GM21381 (cell line): ENCODE measurements around the gene FAHD2A.
"Not testable (repeated sequence)": the region's sequence is repeated elsewhere in the genome, so short reads cannot be mapped to it uniquely, and the experiment has no call there.

Experiments used
- ATAC-seq: cut with Tn5 transposase; IDR thresholded peaks from one replicate; pipeline ENCODE4 v1.9.1; 2021; ENCODE audit warnings: mild to moderate bottlenecking, moderate library complexity; ENCODE audit not compliant: unreplicated experiment

FAHD2A gene

DNA sequence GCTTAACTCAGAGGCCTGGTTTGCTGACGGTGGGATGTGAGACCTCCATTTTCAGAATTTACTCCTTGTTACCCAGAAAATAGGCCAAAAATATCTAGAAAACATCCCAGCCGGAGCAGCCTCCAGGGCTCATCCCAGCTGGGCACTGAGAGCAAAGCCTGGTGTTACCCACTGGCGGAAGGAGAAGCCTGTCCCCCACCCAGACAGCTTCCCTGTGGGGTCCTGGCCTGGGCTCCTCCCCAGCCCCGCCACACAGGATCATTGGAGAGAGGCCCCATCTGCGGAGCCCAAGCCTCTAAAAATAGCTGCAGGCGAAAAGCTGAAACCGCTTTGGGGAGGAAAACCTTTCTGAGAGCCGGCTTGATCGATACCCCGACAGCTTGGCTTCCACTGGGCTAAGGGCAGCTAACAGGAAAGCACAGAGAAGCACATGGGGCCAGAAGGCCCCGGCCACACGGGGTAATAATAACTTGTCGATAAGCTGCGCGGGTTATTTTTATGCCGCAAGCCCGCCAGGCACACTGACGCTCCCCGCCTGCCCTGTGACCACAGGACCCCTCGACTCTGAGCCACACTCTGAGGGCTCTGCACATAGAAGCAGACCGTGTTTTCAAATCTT is 26.9 kb upstream of the FAHD2A start:
- no peak for ATAC-seq

DNA sequence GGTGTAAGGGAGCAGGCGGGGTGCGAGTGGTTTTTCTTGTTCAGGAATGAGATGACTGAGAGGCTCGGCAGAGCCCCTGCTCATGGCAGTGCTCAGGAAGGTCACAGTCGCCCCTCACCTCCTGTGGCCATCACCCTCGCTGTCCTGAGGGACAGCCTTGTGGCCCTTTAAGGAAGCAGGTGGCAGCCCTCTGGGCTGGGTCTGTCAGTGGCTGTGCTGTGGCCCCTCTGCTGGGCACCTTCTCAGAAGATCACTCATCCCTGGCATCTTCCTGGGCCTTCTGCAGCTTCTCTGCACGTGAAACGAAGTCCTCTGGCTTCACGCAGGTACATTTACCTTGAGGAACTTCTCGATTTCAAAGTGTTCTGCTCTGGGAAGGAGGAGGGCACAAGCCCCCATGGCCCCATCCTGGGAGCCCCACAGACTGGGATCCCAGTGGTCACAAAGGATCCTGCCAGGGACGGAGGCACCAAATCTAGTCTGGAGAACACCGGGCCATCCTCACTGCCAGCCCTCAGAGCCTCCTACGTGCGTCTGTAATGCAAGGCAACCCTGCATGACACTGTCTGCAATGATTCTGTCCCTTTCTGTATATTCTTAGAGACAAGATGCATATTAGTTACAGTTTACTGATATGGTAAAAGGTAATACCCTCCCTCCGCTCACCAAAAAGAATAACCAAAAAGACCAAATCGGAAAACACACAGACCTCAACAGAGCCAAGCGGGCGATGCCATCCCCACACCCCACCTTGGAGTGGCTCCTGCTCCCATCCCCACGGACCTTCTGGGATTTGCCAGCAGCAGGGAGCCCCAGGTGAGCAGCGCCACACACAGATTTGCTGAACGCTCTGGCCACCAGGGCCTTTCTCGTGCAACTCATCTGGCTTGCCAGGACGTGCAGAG is 25.9 kb upstream of the FAHD2A start:
- no peak for ATAC-seq

DNA sequence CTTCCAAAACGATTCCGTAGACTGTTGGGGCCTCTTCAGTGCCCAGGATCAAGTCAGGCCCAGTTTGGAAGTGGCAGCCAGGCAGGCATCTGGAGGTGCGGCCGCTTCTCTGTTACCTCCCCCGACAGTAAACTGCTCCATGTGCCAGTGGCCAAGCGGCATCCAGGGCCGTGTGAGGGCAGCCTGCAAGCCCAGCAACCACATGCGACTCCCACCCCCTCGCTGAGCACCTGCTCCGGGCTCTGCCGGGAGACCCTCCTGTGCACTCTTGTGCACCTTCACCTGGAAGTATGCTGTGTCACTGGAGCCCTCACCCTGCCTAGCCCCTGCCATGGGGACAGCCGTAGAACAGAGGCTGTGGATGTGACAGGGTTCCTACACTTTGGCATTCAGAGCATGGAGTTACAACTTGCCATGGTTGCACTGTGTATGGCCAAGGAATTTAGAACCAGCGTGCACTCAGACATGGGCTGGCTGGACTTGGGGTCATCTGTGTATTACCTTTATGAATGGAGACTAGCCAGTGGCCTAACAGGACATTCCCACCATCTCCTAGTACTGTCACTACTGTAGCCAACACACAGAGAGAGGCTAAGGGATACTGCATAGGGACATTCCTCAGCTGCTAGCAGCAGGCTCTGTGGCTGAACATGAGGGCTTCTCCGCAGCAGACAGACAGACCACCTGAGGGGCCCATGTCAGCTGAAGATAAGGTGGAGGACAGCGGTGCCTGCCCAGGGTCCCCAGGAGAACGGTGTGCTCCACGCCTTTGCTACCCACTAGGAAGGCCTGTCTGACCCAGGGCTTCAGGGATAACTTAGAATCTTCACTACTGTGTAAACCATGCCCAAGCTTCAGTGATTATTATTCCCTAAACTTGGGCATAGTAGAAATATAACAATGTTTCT is 25.0 kb upstream of the FAHD2A start:
- no peak for ATAC-seq

DNA sequence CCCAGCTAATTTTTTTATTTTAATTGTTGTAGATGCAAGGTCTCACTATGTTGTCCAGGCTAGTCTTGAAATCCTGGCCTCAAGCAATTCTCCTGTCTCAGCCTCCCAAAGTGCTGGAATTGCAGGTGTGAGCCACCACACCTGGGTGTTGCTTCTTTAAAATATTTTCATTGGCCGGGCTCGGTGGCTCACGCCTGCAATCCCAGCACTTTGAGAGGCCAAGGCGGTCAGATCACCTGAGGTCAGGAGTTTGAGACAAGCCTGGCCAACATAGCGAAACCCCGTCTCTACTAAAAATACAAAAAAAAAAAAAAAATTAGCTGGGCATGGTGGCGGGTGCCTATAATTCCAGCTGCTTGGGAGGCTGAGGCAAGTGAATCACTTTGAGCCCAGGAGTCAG is 24.2 kb upstream of the FAHD2A start:
- ATAC-seq, result not testable (repeated sequence)

DNA sequence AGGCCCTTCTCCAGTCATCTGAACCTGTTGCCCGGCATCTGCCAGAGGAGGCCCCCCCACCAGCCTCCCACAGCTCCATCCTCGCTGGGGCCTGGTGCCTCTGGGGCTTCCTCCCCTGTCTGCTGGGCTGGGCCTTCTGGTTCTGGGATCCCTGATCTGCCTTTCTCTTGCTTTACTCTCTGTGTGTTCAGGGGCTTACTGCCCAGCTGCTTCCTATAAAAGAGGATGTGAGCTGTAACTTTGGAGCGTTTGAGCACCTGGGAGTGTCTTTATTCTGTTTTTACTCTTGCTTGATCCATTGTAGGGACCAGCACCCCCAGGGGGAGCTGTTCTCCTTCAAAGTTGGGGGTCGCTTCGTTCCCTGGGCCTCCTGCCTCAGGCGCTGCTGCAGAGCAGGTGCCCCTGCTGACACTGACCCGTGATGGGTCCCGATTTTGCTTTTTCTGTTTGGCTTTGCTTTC is 23.1 kb upstream of the FAHD2A start:
- ATAC-seq, result no peak

DNA sequence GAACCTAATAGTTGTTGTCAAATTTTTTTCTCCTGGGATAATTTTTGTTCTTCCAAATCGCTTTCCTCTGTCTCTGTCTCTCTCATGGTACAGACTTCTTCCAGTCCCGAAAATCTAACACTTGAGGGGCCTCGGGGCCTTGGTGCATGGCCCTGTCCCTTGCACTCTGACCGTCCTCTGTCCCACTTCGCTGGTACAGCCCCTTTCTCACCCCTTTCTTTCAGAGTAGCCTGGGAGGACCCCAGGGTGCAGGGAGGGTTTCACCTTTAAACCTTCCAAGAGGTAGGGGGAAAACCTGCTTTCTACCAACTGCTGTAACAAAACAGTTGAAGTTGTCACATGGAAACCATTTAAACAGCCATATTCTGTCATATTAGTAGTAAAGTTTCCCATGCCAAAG is 22.2 kb upstream of the FAHD2A start:
- no peak for ATAC-seq

DNA sequence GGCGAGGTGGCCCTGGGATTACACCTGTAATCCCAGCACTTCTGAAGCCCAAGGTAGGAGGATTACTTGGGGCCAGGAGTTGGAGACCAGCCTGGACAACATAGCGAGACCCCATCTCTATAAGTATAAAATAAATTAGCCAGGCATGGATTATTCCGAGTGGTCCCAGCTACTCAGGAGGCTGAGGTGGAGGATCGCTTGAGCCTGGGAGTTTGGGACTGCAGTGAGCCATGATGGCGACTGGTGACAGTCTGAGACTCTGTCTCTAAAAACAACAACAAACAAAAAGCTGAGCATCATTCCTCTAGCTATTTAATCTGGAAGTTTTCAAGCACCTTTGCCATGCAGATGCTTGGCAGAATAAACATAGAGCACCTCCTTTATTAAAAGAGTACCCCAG is 21.8 kb upstream of the FAHD2A start:
- no peak for ATAC-seq

DNA sequence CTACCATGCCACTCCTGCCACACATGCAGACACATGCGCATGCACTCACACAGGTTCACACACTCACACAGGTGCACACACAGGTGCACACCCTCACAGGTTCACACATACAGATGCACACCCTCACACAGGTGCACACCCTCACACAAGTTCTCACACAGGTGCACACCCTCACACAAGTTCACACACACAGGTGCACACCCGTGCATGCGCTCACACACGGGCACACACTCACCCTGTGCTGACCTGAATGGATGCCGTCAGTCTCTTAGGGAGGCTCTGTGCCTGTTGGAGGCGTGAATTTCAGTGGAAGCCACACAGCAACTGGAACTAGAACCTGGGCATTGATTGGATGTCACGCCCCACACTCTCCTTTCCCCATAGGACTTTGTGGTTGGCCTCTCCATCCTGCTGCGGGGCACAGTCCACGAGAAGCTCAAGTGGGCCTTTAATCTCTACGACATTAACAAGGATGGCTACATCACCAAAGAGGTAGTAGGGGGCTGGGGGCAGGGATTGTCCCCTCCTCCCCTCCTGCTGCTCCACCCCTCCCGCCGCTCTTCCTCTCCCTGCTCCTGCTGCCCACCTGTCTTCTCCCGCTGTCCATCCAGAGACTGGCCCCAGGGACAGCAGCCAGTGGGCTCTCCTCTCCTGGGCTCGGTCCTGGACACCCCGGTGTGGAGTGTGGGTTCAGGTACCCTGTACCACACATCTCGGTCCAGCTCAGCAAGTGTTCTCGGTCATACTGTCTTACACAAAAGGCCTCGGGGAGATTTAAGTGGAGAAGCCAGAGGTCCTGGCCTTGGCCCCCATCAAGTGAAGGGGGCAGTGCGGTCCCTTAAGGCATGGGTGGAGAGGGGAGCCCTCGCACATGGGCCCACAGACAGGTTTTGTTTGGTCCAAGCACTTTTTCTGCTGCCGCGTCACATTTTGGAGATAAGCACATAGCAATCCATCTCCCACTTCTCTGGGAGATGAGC is 21.0 kb upstream of the FAHD2A start:
- ATAC-seq, result no peak

DNA sequence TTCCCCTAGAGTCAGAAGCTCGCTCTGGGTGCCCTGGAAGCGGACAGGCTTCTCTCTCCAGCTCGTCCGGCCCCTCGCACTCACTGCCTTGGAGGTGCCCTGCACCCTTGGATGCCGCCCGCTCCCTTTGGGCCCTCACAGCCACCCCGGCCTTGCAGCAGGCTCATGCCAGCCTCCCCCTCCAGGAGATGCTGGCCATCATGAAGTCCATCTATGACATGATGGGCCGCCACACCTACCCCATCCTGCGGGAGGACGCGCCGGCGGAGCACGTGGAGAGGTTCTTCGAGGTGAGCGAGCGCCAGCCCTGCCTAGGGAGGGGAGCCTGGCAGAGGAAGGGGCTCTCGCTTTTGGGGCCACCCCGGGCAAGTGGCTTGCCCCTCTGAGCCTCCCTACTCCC is 20.3 kb upstream of the FAHD2A start:
- no peak for ATAC-seq

DNA sequence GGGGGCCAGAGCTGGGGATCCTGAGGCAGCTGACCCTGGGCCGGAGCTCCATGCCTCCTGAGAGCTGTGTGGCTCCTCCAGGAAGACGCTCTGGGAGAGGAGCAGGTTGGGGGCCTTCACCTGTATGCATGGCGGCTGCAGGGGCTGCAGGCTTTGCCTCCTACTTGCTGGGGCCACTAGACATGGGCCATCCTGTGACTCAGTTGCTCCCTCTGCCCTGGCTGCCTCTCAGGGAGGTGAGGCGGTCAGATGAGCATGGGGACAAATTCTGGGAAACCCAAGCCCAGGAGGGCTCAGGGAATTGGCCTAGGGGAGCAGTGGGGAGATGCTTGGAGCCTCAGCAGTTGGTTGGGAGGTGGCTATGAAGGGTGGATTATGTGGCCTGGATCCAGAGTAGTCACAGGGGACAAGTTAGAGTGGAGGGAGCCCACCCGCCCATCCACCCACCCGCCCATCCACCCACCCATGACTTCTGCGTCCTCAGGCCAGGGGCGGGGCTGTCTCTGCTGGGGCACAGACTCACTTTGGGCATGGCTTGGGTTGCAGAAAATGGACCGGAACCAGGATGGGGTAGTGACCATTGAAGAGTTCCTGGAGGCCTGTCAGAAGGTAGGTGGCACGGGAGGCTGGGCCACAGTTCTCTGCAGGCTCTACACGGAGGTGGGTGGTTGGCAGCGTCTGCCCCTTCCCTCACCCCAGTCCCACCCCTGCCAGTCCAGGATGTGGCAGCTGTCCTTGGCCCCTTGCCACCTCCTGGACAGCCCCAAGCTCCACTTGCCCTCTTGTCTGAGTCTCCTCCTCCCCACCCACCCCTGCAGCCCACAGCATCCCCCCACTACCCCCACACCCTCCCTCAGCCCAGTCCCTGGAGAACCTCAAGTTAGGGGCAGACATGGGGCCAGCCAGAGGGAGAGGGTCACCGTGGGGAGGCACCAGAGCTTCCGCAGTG is 19.5 kb upstream of the FAHD2A start:
- no peak for ATAC-seq

DNA sequence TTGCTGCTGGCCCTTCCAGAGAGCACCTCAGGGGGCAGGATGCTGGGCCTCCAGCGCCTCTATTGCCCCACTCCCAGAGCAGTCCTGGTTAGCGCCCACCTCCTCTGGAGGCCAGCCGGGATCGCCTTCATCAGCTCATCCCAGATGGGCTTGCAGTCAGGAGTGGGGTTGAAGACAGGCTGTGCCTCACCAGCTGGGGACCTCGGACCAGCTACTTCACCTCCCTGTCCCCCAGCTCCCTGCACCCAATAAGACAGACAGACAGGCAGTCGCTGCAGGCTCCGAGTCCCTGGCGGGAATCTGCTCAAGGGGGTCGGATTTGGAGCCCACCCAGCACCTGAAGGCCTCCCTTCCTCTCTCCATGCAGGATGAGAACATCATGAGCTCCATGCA is 18.9 kb upstream of the FAHD2A start:
- no peak for ATAC-seq

DNA sequence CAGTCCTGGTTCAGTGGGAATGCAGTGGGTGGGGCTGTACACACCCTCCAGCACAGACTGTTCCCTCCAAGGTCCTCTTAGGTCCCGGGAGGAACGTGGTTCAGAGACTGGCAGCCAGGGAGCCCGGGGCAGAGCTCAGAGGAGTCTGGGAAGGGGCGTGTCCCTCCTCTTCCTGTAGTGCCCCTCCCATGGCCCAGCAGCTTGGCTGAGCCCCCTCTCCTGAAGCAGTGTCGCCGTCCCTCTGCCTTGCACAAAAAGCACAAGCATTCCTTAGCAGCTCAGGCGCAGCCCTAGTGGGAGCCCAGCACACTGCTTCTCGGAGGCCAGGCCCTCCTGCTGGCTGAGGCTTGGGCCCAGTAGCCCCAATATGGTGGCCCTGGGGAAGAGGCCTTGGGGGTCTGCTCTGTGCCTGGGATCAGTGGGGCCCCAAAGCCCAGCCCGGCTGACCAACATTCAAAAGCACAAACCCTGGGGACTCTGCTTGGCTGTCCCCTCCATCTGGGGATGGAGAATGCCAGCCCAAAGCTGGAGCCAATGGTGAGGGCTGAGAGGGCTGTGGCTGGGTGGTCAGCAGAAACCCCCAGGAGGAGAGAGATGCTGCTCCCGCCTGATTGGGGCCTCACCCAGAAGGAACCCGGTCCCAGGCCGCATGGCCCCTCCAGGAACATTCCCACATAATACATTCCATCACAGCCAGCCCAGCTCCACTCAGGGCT is 17.5 kb upstream of the FAHD2A start:
- ATAC-seq, result no peak

DNA sequence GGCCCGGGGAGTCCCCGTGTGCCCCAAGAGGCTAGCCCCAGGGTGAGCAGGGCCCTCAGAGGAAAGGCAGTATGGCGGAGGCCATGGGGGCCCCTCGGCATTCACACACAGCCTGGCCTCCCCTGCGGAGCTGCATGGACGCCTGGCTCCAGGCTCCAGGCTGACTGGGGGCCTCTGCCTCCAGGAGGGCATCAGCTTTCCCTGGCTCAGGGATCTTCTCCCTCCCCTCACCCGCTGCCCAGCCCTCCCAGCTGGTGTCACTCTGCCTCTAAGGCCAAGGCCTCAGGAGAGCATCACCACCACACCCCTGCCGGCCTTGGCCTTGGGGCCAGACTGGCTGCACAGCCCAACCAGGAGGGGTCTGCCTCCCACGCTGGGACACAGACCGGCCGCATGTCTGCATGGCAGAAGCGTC is 16.9 kb upstream of the FAHD2A start:
- ATAC-seq, result no peak

DNA sequence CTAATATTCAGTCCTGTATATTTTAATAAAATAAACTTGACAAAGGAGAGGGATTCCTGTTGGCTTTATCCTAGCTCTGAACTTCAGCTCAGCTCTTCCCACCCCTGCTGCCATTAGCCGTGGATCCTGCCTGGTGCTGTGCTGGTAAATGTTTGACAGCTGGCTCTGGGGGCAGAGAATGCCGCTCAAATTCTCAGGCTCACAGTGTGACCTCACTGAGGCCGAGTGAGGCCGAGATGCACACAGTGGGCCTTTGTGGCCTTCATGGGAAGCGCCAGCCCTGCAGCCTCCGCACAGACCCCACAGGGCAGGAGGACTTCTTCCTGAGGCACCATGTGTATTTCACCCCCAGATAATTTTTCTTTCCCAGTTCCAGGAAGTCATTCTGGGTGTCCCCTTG is 16.5 kb upstream of the FAHD2A start:
- no peak for ATAC-seq

DNA sequence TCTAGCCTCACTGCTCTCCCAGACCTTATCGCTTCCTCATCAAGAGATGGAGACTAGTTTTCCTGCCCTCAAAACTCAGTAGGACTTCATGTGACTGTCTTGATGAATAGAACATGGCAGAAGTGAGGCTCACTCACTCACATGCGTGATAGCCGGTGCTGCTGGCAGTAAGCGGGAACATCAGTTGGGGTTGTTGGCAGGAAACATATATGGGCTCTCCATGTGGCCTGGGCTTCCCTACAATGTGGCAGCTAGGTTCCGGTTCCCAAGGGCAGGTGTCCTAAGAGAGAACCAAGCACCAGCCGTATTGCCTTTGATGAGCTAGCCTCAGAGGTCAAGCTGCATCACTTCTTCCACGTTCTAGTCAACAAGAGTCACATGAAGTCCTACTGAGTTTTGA is 15.2 kb upstream of the FAHD2A start:
- no peak for ATAC-seq

DNA sequence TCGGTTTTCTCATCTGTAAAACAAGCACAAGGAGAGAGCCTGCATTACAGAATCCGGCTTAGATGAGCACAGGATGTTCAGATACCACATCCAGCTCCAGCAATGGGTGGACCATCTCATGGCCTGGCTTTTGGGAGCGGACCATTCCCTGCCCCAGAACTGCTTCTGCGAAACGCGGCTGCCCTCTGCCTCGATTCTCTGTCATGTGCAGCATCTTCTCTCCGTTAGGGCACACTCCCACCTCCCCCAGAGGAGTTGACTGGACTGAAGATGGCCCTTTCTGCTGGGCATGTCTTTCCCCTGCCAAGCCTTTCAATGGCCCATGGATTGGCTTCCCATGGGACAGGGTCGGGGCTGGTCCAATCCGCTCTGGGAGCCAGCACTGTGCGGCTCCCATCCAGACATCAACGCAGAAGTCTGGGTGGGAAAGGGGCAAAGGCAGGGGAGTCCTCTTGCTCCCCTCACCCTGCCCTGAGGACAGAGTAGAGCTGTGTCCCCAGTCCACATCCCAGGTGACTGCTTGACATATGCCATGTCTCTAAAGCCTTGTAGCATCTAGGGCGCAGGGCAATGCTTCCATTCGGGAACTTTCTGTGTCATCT is 14.3 kb upstream of the FAHD2A start:
- ATAC-seq, result no peak

DNA sequence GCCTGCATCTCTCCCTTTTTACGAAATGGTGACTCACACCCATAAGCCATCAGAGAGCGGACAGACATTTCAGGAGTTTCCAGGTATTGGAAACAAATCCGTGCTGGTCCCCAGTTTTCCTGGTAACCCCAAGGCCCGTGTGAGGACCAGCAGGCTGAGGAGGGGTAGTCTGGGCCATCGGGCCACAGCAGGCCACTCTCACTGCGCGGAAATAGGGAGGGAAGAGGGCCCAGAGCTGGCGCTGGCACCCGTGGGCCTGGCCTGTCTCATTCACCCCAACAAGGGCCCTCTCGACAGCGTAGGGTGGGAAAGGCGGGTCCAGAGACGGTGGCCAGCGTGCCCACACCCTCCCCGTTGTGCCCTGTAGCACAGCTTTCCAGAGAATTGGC is 13.7 kb upstream of the FAHD2A start:
- ATAC-seq, result no peak
